ENCODE results near the gene PRKCZ.

PRKCZ gene

GRCh38 chr1:2134621-2135307 lies 84.6 kb downstream of the PRKCZ start:
- no peaks in the 10 kb centered on the region for H3K9me3 ChIP-seq (replicated peaks in 1 of 2; ENCODE audit: control insufficient read depth in 2 of 2, insufficient read depth in 1 of 2, low read depth in 1 of 2, low read length in 2 of 2)
- peak overlapping the region; percentile 81 for H4K91ac ChIP-seq (ENCODE audit: low read depth, low read length, poor library complexity)
- no peak overlapping the region for H2BK12ac ChIP-seq (ENCODE audit: low read length)
- H3K36me3 ChIP-seq (replicated peaks in 1 of 2; ENCODE audit: control insufficient read depth in 2 of 2, insufficient read depth in 2 of 2, low read length in 2 of 2), result no peaks in the 10 kb centered on the region
- H3K79me1 ChIP-seq (ENCODE audit: low read depth, low read length), result peaks cover 6% of the 10 kb centered on the region
- peak overlapping the region; percentile 78 for H2AFZ ChIP-seq (ENCODE audit: low read length)
- H3K23ac ChIP-seq (ENCODE audit: low read depth, low read length, poor library complexity), result peak overlapping the region; percentile 82
- H2BK15ac ChIP-seq (ENCODE audit: low read length), result peak overlapping the region; percentile 42
- peak overlapping the region; percentile 68 for H3K4ac ChIP-seq (ENCODE audit: low read length)
- H3K27ac ChIP-seq (replicated peaks; ENCODE audit: low read length), result no peak overlapping the region
- peak overlapping the region; percentile 82 for H2BK5ac ChIP-seq (ENCODE audit: low read length)
- H2BK120ac ChIP-seq (ENCODE audit: low read depth, low read length), result no peak overlapping the region
- no peak overlapping the region for H3K4me2 ChIP-seq (ENCODE audit: insufficient read depth, low read length, poor library complexity, severe bottlenecking)
- no peak overlapping the region for H3K4me3 ChIP-seq (ENCODE audit: low read length in 2 of 2)
- H2AK5ac ChIP-seq (ENCODE audit: low read depth, low read length), result peak overlapping the region; percentile 95
- no peak for DNase-seq (ENCODE audit: low spot score)
- H3K14ac ChIP-seq (ENCODE audit: low read length), result no peak overlapping the region
- H3K4me1 ChIP-seq (ENCODE audit: control insufficient read depth in 2 of 2, insufficient read depth in 1 of 2, low read depth in 1 of 2, low read length in 2 of 2), result peaks cover 29 to 31% of the 10 kb centered on the region in 2 donors
- no peak overlapping the region for H4K8ac ChIP-seq (ENCODE audit: low read depth, low read length)
- peak overlapping the region; percentile 52 for H3K18ac ChIP-seq (ENCODE audit: low read length)
- WGBS, 2 donors (ENCODE audit: extremely low coverage in 2 of 2, insufficient read length in 2 of 2, insufficient replicate concordance in 1 of 2), result no CpG with 5 or more reads among the region's 40 CpGs
- H3K9ac ChIP-seq (ENCODE audit: low read depth, low read length, poor library complexity), result peak overlapping the region; percentile 86
- peaks cover 0 to 13% (median 0%) of the 10 kb centered on the region in 3 experiments for H3K27me3 ChIP-seq (ENCODE audit: control insufficient read depth in 3 of 3, insufficient read depth in 3 of 3, low read depth in 1 of 3, low read length in 3 of 3)

GRCh38 chr1:2135441-2135841 lies 85.2 kb downstream of the PRKCZ start:
- H3K79me1 ChIP-seq (ENCODE audit: low read depth, low read length), result peaks cover 6% of the 10 kb centered on the region
- peak overlapping the region; percentile 42 for H2BK15ac ChIP-seq (ENCODE audit: low read length)
- H3K14ac ChIP-seq (ENCODE audit: low read length), result no peak overlapping the region
- no peak overlapping the region for H3K4me2 ChIP-seq (ENCODE audit: insufficient read depth, low read length, poor library complexity, severe bottlenecking)
- WGBS, 2 donors (ENCODE audit: extremely low coverage in 2 of 2, insufficient read length in 2 of 2, insufficient replicate concordance in 1 of 2), result no CpG with 5 or more reads among the region's 13 CpGs
- H2AFZ ChIP-seq (ENCODE audit: low read length), result peak overlapping the region; percentile 78
- no peaks in the 10 kb centered on the region for H3K9me3 ChIP-seq (replicated peaks in 1 of 2; ENCODE audit: control insufficient read depth in 2 of 2, insufficient read depth in 1 of 2, low read depth in 1 of 2, low read length in 2 of 2)
- no peak overlapping the region for H3K9ac ChIP-seq (ENCODE audit: low read depth, low read length, poor library complexity)
- H3K4me3 ChIP-seq (ENCODE audit: low read length in 2 of 2), result no peak overlapping the region
- H4K8ac ChIP-seq (ENCODE audit: low read depth, low read length), result no peak overlapping the region
- H3K36me3 ChIP-seq (replicated peaks in 1 of 2; ENCODE audit: control insufficient read depth in 2 of 2, insufficient read depth in 2 of 2, low read length in 2 of 2), result no peaks in the 10 kb centered on the region
- peak overlapping the region; percentile 87 for H3K23ac ChIP-seq (ENCODE audit: low read depth, low read length, poor library complexity)
- H2AK5ac ChIP-seq (ENCODE audit: low read depth, low read length), result peak overlapping the region; percentile 95
- no peak overlapping the region for H2BK120ac ChIP-seq (ENCODE audit: low read depth, low read length)
- peaks cover 29 to 31% of the 10 kb centered on the region in 2 donors for H3K4me1 ChIP-seq (ENCODE audit: control insufficient read depth in 2 of 2, insufficient read depth in 1 of 2, low read depth in 1 of 2, low read length in 2 of 2)
- peak overlapping the region; percentile 82 for H2BK5ac ChIP-seq (ENCODE audit: low read length)
- peak; percentile 35 for DNase-seq (ENCODE audit: low spot score)
- H2BK12ac ChIP-seq (ENCODE audit: low read length), result no peak overlapping the region
- peak overlapping the region; percentile 68 for H3K27ac ChIP-seq (replicated peaks; ENCODE audit: low read length)
- no peak overlapping the region for H4K91ac ChIP-seq (ENCODE audit: low read depth, low read length, poor library complexity)
- H3K18ac ChIP-seq (ENCODE audit: low read length), result peak overlapping the region; percentile 89
- peaks cover 0 to 13% (median 0%) of the 10 kb centered on the region in 3 experiments for H3K27me3 ChIP-seq (ENCODE audit: control insufficient read depth in 3 of 3, insufficient read depth in 3 of 3, low read depth in 1 of 3, low read length in 3 of 3)
- no peak overlapping the region for H3K4ac ChIP-seq (ENCODE audit: low read length)

GRCh38 chr1:2135941-2136340 lies 85.7 kb downstream of the PRKCZ start:
- peak overlapping the region; percentile 27 for H3K9ac ChIP-seq (ENCODE audit: low read depth, low read length, poor library complexity)
- H2AK5ac ChIP-seq (ENCODE audit: low read depth, low read length), result peak overlapping the region; percentile 88
- peak overlapping the region; percentile 78 for H2AFZ ChIP-seq (ENCODE audit: low read length)
- peaks cover 29 to 31% of the 10 kb centered on the region in 2 donors for H3K4me1 ChIP-seq (ENCODE audit: control insufficient read depth in 2 of 2, insufficient read depth in 1 of 2, low read depth in 1 of 2, low read length in 2 of 2)
- no peak overlapping the region for H3K4me2 ChIP-seq (ENCODE audit: insufficient read depth, low read length, poor library complexity, severe bottlenecking)
- no peak overlapping the region for H3K14ac ChIP-seq (ENCODE audit: low read length)
- H3K4me3 ChIP-seq (ENCODE audit: low read length in 2 of 2), result no peak overlapping the region
- peak overlapping the region; percentile 44 for H3K18ac ChIP-seq (ENCODE audit: low read length)
- peak overlapping the region; percentile 92 for H2BK15ac ChIP-seq (ENCODE audit: low read length)
- H3K27ac ChIP-seq (replicated peaks; ENCODE audit: low read length), result no peak overlapping the region
- no peak overlapping the region for H2BK120ac ChIP-seq (ENCODE audit: low read depth, low read length)
- H4K8ac ChIP-seq (ENCODE audit: low read depth, low read length), result no peak overlapping the region
- H2BK5ac ChIP-seq (ENCODE audit: low read length), result peak overlapping the region; percentile 82
- H3K27me3 ChIP-seq (ENCODE audit: control insufficient read depth in 3 of 3, insufficient read depth in 3 of 3, low read depth in 1 of 3, low read length in 3 of 3), result peaks cover 0 to 13% (median 0%) of the 10 kb centered on the region in 3 experiments
- H3K9me3 ChIP-seq (replicated peaks in 1 of 2; ENCODE audit: control insufficient read depth in 2 of 2, insufficient read depth in 1 of 2, low read depth in 1 of 2, low read length in 2 of 2), result no peaks in the 10 kb centered on the region
- WGBS, 2 donors (ENCODE audit: extremely low coverage in 2 of 2, insufficient read length in 2 of 2, insufficient replicate concordance in 1 of 2), result no CpG with 5 or more reads among the region's 10 CpGs
- peak overlapping the region; percentile 87 for H3K23ac ChIP-seq (ENCODE audit: low read depth, low read length, poor library complexity)
- no peak overlapping the region for H3K4ac ChIP-seq (ENCODE audit: low read length)
- H3K79me1 ChIP-seq (ENCODE audit: low read depth, low read length), result peaks cover 6% of the 10 kb centered on the region
- no peak overlapping the region for H4K91ac ChIP-seq (ENCODE audit: low read depth, low read length, poor library complexity)
- H3K36me3 ChIP-seq (replicated peaks in 1 of 2; ENCODE audit: control insufficient read depth in 2 of 2, insufficient read depth in 2 of 2, low read length in 2 of 2), result no peaks in the 10 kb centered on the region
- DNase-seq (ENCODE audit: low spot score), result no peak
- no peak overlapping the region for H2BK12ac ChIP-seq (ENCODE audit: low read length)

DNA sequence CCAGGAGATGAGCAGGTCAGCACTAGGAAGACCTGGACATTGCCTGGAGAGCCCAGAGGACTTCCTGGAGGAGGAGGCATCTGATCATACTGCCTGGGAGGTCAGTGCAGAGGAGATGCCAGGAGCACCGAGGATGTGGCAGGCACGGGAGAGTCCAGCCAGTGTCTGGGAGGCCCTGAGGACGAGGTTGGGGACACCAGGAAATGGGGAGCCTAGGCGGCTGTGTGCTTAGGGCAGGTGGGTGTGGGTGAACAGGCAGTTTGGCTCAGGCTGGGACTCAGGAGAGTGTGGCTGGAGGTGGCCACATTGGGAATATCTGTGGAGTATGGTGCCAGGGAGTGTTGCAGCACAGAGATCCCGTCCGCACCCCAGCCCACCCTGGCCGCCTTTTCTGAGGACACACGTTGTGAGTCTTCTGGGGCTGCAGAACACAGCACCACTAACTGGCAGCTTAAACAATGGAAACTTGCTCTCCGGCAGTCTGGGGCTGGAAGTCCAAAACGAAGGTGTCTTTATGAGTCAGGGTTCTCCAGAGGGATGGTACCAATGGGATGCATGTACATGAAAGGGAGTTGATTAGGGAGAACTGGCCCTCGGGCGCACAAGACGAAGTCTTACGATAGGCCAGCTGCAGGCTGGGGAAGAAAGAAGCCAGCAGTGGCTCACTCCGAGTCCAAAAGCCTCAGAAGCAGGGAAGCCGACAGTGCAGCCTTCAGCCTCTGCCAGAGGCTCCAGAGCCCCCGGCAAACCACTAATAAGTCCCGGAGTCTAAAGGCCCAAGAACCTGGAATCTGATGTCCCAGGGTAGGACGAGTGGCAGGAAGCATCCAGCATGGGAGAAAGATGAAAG lies 86.4 kb downstream of the PRKCZ start:
- H3K27me3 ChIP-seq (ENCODE audit: control insufficient read depth in 3 of 3, insufficient read depth in 3 of 3, low read depth in 1 of 3, low read length in 3 of 3), result peaks cover 0 to 13% (median 0%) of the 10 kb centered on the region in 3 experiments
- no CpG with 5 or more reads among the region's 19 CpGs for WGBS, 2 donors (ENCODE audit: extremely low coverage in 2 of 2, insufficient read length in 2 of 2, insufficient replicate concordance in 1 of 2)
- peak overlapping the region; percentile 92 for H2BK15ac ChIP-seq (ENCODE audit: low read length)
- peak overlapping the region; percentile 88 for H2AK5ac ChIP-seq (ENCODE audit: low read depth, low read length)
- H3K18ac ChIP-seq (ENCODE audit: low read length), result peak overlapping the region; percentile 44
- peak overlapping the region; percentile 82 for H2BK5ac ChIP-seq (ENCODE audit: low read length)
- no peak for DNase-seq (ENCODE audit: low spot score)
- H3K4me3 ChIP-seq (ENCODE audit: low read length in 2 of 2), result no peak overlapping the region
- no peak overlapping the region for H3K27ac ChIP-seq (replicated peaks; ENCODE audit: low read length)
- H3K79me1 ChIP-seq (ENCODE audit: low read depth, low read length), result peaks cover 6% of the 10 kb centered on the region
- H3K9ac ChIP-seq (ENCODE audit: low read depth, low read length, poor library complexity), result peak overlapping the region; percentile 10
- H3K4me2 ChIP-seq (ENCODE audit: insufficient read depth, low read length, poor library complexity, severe bottlenecking), result no peak overlapping the region
- no peak overlapping the region for H3K4ac ChIP-seq (ENCODE audit: low read length)
- no peak overlapping the region for H2AFZ ChIP-seq (ENCODE audit: low read length)
- peak overlapping the region; percentile 10 for H2BK120ac ChIP-seq (ENCODE audit: low read depth, low read length)
- H4K91ac ChIP-seq (ENCODE audit: low read depth, low read length, poor library complexity), result no peak overlapping the region
- no peaks in the 10 kb centered on the region for H3K9me3 ChIP-seq (replicated peaks in 1 of 2; ENCODE audit: control insufficient read depth in 2 of 2, insufficient read depth in 1 of 2, low read depth in 1 of 2, low read length in 2 of 2)
- H3K14ac ChIP-seq (ENCODE audit: low read length), result no peak overlapping the region
- H4K8ac ChIP-seq (ENCODE audit: low read depth, low read length), result no peak overlapping the region
- peak overlapping the region; percentile 52 for H3K23ac ChIP-seq (ENCODE audit: low read depth, low read length, poor library complexity)
- H3K4me1 ChIP-seq (ENCODE audit: control insufficient read depth in 2 of 2, insufficient read depth in 1 of 2, low read depth in 1 of 2, low read length in 2 of 2), result peaks cover 29 to 31% of the 10 kb centered on the region in 2 donors
- no peak overlapping the region for H2BK12ac ChIP-seq (ENCODE audit: low read length)
- H3K36me3 ChIP-seq (replicated peaks in 1 of 2; ENCODE audit: control insufficient read depth in 2 of 2, insufficient read depth in 2 of 2, low read length in 2 of 2), result no peaks in the 10 kb centered on the region

All from neuronal stem cell (in vitro differentiated cells).